ENCODE results near the gene CDK11B.
"Not testable (repeated sequence)": the region's sequence is repeated elsewhere in the genome, so short reads cannot be mapped to it uniquely, and the experiment has no call there.

- not testable (repeated sequence) for TF ChIP-seq CTCF (conservative IDR thresholded peaks at IDR 0.05; ENCODE audit: low read depth in 2 of 2); EZH2 (IDR thresholded peaks at IDR 0.05; ENCODE audit: low read depth, unreplicated experiment); ZNF114 (CRISPR knock-in tag; IDR thresholded peaks at IDR 0.05); REST (IDR thresholded peaks at IDR 0.05; ENCODE audit: unreplicated experiment); ZNF331 (CRISPR knock-in tag; IDR thresholded peaks at IDR 0.05; ENCODE audit: low read depth); CREB1 (CRISPR knock-in tag; IDR thresholded peaks at IDR 0.05; ENCODE audit: low read depth); POLR2AphosphoS5 (IDR thresholded peaks at IDR 0.05; ENCODE audit: low read depth); EZH2phosphoT487 (IDR thresholded peaks at IDR 0.05; ENCODE audit: unreplicated experiment); JUNB (IDR thresholded peaks at IDR 0.05; ENCODE audit: unreplicated experiment); NANOG (IDR thresholded peaks at IDR 0.05; ENCODE audit: borderline replicate concordance); ETS1 (IDR thresholded peaks at IDR 0.05)
Observed at GRCh38 chr1:1704284-1704957, 45.6 kb upstream of the CDK11B start.
